ENCODE data around the gene PRKCA. TPM values are rescaled to one million over a fixed set of nuclear protein-coding genes. Genes with fewer than 3 reads are reported as not detected.

The PRKCA gene
- total and polyA plus RNA-seq, 2 donors (not counting 3 experiments of a cell fraction or from before 2014, with no cell fraction given), result 7.5 to 34.2 TPM

DNA sequence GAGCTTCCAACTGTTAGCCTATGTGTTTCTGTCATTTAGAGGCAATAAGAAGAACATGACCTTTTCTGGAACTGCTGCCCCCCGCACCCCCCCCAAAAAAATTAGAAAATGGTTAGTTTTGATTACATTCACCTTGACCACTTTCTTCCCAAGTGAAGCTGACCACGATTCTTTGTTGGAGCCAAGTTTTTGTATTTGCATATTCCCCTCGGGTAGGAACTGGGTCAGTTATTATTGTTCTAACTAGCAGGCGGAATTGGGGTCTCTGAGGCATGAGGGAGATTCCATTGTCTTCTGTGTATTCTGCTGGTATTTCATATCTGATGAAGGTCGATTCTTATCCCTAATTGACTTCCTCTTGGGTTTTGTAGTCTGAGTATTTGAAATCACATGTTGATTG lies 231.6 kb downstream of the PRKCA start:
- CTCF ChIA-PET, result interaction anchor here (0.6 kb wide), 1 partner anchor 1062 kb away, joined by 4 read pairs; no protein-coding TSS in a partner anchor
- POLR2A ChIA-PET, result no interaction called here
- no peak for TF ChIP-seq MYC (IDR thresholded peaks at IDR 0.05; ENCODE audit: low read depth, low read length)
- TF ChIP-seq FOS (IDR thresholded peaks at IDR 0.05; ENCODE audit: borderline replicate concordance, insufficient read depth, low read length), result no peak
- no peak for TF ChIP-seq EZH2 (IDR thresholded peaks at IDR 0.05; ENCODE audit: borderline replicate concordance, low read depth, low read length, severe bottlenecking)
- TF ChIP-seq, protein P1, sequence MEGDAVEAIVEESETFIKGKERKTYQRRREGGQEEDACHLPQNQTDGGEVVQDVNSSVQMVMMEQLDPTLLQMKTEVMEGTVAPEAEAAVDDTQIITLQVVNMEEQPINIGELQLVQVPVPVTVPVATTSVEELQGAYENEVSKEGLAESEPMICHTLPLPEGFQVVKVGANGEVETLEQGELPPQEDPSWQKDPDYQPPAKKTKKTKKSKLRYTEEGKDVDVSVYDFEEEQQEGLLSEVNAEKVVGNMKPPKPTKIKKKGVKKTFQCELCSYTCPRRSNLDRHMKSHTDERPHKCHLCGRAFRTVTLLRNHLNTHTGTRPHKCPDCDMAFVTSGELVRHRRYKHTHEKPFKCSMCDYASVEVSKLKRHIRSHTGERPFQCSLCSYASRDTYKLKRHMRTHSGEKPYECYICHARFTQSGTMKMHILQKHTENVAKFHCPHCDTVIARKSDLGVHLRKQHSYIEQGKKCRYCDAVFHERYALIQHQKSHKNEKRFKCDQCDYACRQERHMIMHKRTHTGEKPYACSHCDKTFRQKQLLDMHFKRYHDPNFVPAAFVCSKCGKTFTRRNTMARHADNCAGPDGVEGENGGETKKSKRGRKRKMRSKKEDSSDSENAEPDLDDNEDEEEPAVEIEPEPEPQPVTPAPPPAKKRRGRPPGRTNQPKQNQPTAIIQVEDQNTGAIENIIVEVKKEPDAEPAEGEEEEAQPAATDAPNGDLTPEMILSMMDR (IDR thresholded peaks at IDR 0.05; ENCODE audit: extremely low read depth in 1 of 2, insufficient read depth in 1 of 2, low read depth in 1 of 2, low read length in 2 of 2), result no peak
- TF ChIP-seq POLR2AphosphoS5 (IDR thresholded peaks at IDR 0.05; ENCODE audit: insufficient read depth, low read depth, low read length), result no peak
- TF ChIP-seq GATA2 (IDR thresholded peaks at IDR 0.05; ENCODE audit: insufficient read depth, insufficient read length, low read depth, low read length), result no peak
- H3K36me3 ChIP-seq (ENCODE audit: control insufficient read depth in 2 of 2, extremely low read depth in 1 of 2, insufficient read depth in 2 of 2, low read length in 2 of 2), result no peaks in the 10 kb centered on the region
- H3K9ac ChIP-seq (replicated peaks; ENCODE audit: extremely low read depth, insufficient read depth, low read length), result no peak overlapping the region
- H2AFZ ChIP-seq (ENCODE audit: low read depth, low read length), result no peak overlapping the region
- no peaks in the 10 kb centered on the region for H3K79me2 ChIP-seq (ENCODE audit: control insufficient read depth, insufficient read depth, low read length)
- no peak overlapping the region for H3K27ac ChIP-seq (ENCODE audit: insufficient read depth, low read depth, low read length)
- H3K4me1 ChIP-seq (ENCODE audit: control insufficient read depth, extremely low read depth, insufficient read depth, low read length), result no peaks in the 10 kb centered on the region
- no peak overlapping the region for H3K4me3 ChIP-seq (replicated peaks in 1 of 3; ENCODE audit: insufficient read depth in 1 of 3, low read depth in 1 of 3, low read length in 3 of 3)
- intact Hi-C loops (cut with micrococcal nuclease), result no loop called here
- no peak overlapping the region for H3K4me2 ChIP-seq (ENCODE audit: insufficient read depth, low read length)
- H4K20me1 ChIP-seq (replicated peaks; ENCODE audit: control insufficient read depth, extremely low read depth, insufficient read depth, low read length), result no peaks in the 10 kb centered on the region
- BruUV-seq (replicated peaks), result no TSS peak
- dilution Hi-C loops (cut with MboI; ENCODE audit: extremely low pct_ligation_motif_present, low sequenced_read_pairs), result no loop called here
- no peaks in the 10 kb centered on the region for H3K9me1 ChIP-seq (replicated peaks; ENCODE audit: control insufficient read depth, extremely low read depth, insufficient read depth, low read length)
- DNase-seq (ENCODE audit: low read depth, low spot score) (no peak), FAIRE-seq (no peak)
- no peaks in the 10 kb centered on the region for H3K27me3 ChIP-seq (ENCODE audit: control insufficient read depth in 2 of 2, insufficient read depth in 2 of 2, low read length in 2 of 2)
- H3K9me3 ChIP-seq (replicated peaks; ENCODE audit: control insufficient read depth, insufficient read depth, low read length), result no peaks in the 10 kb centered on the region

All from endothelial cell of umbilical vein (primary cell).